ENCODE data around the gene PPFIBP1.

GRCh38 chr12:27682534-27682933 is 158.5 kb downstream of the PPFIBP1 start:
- TF ChIP-seq CTCF (optimal IDR thresholded peaks at IDR 0.05 in 1 of 3, IDR thresholded peaks at IDR 0.05 in 1 of 3, conservative IDR thresholded peaks at IDR 0.05 in 1 of 3; ENCODE audit: extremely low read depth in 1 of 3, insufficient read depth in 2 of 3, low read length in 3 of 3) (no peak), EZH2 (IDR thresholded peaks at IDR 0.05; ENCODE audit: low read length) (no peak)
